Measurements from ENCODE around the gene TMEM175.

The TMEM175 gene

DNA sequence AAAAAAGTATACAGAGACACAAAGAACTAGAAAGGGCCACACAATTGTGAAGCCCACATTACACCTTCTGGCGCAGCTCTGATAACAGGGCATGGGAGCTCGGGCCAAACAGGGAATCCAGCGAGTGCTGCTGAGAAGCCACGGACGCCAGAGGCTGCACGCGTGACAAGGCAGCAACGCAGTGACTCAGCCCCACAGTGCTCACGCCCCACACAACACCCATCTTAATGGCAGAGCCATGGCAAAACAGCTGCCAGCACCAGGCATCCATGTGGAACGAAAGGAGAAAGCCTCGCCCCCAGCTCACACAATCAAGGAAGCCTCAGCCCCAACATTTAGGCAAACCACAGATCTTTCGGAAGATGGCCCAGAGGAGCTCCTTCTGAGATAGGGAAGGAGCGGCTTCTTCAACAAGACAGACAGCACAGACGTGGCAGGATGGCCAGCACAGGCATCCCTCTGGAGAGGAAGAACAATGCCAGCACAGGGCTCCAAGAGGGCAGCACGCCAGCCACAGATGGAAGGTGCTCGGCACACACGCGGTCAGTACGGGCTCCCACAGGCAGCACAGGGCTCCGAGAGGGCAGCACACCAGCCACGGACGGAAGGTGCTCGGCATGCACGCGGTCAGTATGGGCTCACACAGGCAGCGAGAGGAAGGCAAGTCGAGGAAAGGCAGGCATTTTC, 33.2 kb upstream of the TMEM175 start:
- DNase-seq (ENCODE audit: low read depth), result no peak

DNA sequence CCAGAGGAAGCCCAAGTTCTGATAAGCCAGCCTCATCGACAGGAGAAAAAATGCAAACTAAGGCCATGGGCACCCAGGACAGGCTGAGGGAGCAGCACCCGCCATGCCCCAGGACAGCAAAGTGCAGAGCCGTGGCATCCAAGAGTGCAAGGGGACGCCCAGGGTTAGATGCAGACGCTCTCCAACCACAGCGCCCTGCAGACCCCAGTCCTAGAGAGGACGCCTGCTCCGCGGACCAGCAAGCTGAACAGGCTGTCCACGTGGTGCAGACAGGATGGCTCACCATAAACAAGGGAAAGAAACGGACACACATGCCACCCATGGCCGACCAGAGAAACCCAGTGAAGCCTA, 32.7 kb upstream of the TMEM175 start:
- DNase-seq (ENCODE audit: low read depth), result no peak

DNA sequence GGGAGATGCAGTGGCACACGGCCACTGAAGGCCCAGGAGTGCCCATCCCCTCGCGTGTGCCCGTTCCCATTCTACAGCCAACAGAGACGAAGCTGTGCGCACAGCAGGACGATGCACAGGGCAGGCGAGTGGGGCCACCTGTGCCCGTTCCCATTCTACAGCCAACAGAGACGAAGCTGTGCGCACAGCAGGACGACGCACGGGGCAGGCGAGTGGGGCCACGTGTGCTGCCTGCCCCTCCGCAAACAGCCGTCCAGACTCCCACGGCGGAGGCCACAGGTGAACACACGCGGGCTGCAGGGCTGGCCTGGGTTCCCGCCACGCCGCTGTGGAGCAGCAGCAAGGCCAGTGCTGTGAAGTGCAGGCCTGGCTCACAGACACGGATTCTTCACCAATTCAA, 32.2 kb upstream of the TMEM175 start:
- DNase-seq (ENCODE audit: low read depth), result no peak

DNA sequence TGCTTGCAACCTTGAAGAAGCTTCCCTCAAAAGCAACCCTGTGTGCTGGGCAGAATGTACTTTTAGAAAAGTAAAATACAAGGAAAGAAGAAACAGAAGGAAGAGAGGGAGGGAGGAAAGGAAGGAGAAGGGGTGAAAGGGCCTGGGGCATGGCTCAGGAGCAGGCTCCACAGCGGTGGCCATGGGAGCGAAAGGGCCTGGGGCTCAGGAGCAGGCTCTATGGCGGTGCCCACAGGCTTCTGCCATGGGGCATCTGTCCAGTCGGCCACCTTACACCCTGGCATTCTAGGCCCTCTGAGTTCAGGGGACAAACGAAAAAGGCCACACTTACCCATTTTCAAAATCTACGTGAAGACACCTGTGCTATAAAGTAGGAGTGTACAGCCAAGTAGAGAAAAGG, 31.5 kb upstream of the TMEM175 start:
- no peak for DNase-seq (ENCODE audit: low read depth)

DNA sequence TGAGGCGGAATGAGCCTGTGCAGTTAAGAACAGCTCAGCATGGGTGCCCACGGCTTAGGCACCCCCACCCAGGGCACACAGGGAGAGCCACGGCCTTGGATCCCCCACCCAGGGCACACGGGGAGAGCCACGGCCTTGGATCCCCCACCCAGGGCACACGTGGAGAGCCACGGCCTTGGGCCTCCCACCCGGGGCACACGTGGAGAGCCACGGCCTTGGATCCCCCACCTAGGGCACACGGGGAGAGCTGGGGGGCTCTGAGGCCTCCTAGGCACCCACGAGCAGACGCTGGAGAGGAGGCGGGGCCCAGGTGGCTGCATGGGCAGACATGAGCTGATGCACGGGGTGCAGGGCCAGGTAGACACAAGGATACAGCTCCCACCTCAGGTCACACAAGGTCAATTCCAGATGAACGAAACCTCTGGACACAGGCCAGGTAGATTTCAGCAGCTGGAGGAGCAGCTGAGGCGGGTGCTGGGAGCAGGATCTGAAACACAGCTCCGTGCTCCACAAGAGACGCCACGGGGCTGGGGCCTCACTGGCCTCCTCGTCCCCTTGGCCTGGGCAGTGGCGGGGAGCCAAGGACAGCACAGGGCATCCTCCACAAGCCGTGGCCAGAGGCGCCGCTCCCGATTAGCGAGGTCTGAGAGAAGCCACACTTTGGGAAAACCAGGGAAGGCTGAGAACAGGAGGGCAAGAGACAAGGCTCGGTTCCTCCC, 30.9 kb upstream of the TMEM175 start:
- DNase-seq (ENCODE audit: low read depth), result no peak

DNA sequence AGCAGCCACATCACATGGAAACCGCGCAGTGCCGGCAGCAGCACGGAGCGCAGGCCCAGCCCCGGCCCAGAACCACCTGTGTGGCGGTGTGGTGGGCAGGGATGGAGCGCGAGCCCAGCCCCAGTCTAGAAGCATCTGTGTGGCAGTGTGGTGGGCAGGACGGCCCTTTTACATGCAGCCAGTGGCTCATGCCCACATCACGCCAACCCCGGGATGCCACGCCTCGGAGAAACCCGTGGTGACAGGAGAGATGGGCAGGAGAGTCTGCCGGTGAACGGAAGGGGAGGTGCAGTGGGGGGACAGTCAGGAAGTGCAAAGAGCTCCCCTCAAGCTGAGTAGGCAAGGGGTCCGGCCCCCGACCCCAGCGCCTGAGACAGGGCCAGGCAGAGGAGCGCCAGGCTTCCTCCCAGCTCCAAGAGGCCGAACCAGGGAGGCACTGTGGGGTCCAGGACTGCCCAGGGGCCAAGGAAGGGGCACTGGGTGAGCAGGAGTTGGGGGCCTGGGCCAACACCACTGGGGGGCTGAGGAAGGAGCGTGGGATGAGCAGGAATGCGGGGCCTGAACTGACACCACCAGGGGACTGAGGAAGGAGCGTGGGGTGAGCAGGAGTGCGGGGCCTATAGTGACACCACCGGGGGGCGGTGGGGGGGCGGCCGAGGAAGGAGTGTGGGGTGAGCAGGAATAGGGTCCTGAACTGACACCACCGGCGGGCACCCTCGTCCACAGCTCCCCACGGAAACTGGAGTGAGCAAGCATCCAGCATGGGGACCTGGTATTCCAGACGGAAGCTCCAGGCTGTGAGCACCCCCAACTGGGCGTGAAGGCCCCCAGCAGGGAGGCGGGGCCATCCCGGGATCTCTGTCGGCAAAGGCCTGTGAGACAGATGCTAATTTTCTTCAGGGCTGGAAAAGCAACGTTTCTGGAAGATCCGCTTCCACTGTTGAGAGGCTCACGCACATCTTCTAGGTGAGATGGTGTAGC, 28.9 kb upstream of the TMEM175 start:
- no peak for DNase-seq (ENCODE audit: low read depth)

DNA sequence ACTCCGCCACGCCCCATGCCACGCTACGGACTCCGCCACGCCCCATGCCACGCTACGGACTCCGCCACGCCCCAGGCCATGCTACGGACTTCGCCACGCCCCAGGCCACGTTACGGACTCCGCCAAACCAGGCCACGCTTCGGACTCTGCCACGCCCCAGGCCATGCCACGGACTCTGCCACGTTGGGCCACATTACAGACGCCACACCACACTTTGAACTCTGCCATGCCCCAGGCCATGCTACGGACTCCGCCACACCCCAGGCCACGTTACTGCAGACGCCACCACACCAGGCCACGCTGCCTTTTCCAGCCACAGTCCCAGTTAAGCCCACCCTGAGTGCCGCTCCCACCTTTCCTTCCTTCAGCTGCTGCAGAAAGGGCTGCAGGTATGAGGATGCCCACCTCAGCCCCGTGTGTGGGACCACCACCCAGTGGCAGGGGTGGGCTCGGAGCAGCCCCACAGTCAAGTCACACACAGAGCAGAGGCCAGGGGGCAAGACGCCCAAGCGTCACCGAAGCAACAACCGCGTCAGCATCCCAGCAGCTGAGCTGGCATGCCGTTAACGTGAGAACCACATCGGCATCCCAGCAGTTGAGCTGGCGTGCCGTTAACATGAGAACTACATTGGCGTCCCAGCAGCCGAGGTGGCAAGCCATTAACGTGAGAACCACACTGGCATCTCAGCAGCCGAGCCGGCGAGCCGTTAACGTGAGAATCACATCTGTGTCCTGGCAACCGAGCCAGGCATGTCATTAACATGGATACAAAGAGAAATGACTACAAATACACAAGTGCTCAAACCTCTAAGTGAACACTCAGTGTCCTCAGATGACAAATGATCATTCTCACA, 26.5 kb upstream of the TMEM175 start:
- no peak for DNase-seq (ENCODE audit: low read depth)

DNA sequence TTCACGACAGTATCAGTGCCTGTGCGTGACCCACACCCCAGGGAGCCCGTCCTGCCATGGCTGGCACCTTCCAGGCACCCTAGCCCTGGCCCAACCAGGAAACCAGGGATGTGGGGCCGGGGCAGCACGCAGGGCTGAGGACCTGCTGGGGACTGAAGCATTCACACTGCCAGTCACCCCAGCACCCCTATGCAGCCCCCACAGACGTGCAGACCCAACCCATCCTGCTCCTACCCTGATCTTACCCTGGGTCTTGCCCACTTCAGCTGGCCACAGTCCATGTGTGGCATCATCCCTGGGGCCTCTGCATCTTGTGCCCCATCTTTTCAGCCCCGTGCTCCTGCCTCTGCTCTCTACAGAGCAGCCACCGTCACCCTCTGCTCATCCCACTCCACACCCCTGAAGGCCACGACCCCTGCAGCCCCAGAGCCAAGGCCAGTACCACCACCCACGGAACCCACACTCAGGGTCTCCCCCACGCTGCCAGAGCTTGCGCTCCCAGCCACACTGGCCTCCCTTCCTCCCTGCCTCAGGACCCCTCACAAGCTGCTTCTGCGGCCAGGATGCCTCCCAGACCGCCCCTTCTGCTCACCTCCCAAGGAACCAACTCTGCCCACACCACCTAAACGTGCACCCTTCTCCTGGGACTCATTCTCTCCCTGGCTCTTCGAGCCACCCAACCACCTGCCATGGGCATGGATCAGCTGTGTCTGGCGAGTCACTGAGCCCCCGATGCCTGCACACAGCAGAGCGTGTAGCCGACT, 25.7 kb upstream of the TMEM175 start:
- DNase-seq (ENCODE audit: low read depth), result no peak

DNA sequence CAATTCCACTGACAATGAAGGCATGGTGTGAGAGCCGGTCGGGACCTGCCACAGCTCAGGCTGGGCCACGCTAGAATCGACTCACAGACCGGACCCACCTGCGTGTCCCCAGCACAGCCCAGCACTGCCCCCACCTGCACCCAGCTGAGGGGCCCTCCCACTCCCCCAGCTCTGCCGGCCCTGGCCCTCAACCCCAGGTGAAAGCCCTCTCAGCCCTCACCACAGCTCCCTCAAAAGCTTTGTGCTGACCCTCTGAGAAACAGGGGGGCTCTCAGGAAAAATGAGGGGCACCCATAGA, 25.2 kb upstream of the TMEM175 start:
- DNase-seq (ENCODE audit: low read depth), result no peak

DNA sequence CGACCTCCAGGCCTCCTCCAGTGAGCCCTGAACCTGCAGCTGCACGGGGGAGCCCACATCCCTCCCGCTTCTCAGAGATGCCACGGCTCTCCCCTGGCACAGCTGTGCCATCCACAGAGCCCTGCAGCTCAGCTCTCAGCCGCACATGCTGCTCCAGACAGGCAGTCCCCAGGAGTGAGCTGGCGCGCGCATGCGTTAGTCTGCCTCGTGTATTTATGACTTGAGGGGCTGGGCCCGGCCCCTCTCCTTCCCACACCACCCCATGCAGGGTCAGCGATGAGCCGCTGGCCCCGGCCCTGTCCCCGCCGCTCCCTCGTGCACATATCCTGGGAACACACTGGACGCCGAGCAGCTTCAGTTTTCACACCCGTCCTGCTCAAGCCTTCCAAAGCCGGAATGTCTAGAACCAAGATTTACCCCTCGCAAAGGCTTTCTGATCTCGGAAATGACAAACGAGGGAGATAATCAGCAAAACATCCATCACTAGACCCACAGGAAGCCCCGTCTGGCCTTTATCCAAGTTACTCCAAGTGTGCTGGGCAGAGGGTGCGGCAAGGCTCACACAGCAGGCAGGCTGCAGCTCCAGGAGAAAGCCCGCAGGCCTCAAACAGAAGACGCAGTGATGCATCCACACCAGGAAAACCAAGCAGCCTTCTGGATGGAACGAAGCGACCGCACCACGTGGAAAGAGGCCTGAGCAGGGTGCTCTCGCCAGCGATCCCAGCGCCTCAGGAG, 24.4 kb upstream of the TMEM175 start:
- no peak for DNase-seq (ENCODE audit: low read depth)

DNA sequence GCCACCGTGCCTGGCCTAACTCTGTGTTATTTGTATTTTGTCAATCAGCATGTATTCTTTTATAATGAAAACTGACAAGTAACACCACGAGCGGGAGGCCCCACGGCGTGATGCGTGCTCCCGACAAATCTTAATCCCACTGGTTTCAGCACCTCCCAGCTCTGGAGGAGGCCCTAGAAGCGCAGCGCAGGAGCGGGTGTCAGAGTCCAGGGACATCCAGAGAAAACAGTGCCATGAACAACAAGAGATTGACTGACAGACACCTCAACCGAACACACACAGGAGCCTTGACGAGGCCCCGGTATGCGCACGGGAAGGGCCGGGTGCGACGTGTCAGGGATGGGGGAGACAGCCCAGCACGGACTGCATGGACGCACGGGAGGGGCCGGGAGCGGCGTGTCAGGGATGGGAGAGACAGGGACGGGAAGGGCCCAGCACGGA, 23.1 kb upstream of the TMEM175 start:
- no peak for DNase-seq (ENCODE audit: low read depth)

DNA sequence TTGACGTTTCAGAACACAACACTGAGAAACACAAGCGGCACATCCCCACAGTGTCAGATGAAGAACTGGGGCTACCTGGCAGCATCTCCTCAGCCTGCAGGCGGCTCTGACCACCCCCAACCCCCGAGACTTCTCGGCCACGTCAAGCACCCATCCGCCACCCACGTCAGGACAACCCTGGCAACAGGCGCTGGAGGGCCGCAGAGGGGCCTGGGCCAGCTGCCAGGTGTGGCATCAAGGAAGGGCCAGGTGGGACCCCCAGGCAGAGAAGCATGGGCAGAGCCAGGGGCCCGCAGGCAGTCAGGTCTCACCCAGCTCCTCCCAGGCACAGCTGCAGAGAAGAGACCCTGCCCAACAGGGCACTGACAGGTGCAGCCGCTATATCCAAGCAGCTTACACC, 22.4 kb upstream of the TMEM175 start:
- no peak for DNase-seq (ENCODE audit: low read depth)

DNA sequence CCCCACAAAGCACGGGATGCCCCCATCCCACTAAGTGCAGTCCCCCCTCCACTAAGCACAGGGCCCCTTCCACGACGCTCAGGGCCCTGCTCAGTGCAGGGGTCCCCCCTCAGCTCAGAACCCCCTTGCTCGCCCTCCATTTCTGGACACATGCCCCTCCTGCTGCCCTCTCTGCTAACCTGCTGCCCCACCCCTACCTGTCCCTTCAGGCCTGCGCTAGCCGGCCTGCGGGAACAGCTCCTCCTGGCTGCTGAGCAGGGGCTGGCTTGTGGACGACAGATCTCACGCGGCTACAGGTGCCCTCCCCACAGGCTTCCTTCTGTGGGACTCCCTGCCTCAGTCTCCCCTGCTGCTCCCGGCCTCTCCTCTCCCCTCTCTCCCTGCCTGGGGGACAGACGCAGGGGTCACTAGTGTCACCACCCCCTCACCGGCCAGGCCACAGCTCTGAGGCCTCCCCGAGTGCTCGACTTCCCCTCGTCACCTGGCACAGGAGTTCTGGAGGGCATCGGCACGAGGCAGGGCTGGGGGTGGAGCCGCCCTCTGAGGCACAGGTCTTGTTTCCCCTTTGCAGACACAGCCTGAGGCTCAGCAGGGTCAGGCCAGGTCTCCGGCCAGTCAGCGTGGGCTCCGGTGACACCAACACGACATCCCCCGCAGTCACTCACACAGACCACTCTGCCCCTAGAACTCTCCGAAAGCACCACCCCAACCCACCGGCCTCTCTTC, 21.7 kb upstream of the TMEM175 start:
- DNase-seq (ENCODE audit: low read depth), result no peak

DNA sequence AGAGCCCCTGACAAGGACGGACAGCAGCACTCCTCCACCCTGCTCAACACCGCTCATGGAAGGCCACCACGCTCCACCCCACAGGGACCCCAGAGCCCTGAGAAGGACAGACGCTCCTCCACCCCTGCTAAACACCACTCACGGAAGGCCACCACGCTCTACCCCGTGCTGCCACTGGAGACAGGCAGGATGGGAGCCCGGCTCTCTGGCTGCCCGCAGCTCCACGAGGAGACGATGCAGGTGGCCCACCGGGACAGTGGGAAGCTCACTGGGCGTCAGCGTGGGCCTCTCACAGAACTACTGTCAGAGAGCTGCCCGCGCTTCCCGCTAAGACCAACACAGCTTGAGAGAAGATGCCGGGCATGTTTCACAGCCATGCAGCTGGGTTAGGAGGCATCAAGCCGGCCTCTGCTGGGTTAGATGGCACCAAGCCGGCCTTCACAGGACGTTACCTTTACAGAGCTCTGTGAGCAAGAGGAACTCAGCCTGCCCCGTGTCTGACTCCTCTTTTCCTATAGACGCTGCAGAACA, 21.0 kb upstream of the TMEM175 start:
- DNase-seq (ENCODE audit: low read depth), result no peak

DNA sequence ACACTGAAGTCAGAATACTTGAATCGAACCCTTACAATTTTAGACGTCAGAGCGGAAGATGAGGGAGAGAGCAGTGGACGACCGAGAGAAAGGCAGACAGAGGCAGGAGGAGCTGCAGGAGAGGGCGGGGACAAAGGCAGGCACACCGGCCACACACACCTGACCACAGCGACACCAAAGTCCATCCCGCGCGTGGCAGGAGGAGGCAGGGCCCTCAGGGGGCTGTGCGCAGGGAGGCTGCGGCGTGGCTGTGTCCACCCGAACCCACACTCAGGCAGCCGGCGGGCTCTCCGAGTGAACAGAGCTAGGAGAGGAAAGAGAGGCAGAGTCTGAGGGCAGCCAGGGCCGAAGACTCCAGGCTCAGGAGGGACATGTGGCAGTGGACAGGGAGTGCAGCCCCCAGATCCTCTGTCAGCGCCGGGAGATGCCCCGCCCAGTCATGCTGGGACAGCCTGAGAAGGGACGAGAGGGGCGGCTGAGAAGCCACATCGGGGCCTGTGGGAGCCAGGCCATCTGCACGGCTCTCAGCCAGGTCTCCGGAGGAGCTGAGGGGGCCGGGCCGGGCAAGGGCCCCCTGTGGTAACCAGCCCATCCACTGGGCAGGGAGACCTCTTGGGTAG, 20.3 kb upstream of the TMEM175 start:
- no peak for DNase-seq (ENCODE audit: low read depth)

DNA sequence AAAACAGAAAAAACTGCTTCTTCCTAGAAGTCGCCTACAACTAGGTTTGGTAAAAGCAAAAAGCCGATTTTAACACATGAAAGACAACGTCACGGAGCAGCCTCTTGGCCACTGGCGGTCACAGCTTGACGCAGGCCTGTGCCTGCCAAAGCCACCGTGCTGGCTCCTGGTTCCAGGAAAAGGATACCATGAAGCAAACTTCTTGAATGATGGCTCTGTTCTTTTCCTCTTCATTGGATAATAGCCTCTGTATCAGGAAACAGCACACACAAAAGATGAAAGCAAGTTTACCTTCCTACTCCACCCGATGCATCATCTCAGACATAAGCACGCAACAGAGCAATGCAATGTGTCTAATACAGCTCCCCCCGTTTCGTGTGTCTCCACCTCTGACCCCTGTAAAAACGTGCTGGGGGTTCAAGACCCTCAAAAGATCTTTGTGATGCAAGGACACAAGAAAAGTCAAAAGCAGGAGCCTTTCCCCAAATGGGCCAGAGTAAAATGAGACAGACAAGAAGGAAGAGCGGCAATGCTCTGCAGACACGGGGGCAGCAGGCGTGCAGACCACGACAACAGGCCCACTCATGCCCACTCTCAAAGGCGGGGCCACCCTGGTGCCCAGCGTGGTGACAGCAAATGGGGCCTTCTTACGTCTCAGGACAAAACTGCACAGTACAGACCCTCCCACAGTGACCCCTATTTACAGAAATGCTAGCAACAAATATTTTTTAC, 19.5 kb upstream of the TMEM175 start:
- no peak for DNase-seq (ENCODE audit: low read depth)

DNA sequence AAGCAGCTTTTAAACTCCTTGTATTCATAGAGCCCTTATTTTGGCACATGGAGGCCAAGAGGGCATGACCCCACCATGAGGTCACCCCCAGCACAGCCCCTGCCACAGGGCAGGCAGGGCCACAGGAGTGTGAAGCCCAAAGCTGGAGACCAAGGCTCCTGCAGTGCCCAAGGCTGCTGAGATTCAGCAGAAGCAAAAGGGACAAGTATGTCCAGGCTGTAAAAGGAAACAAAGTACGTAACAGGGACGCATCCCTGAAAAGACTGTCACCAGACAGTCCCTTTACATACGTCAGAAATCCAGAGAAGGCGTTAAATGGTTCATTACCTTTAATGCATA, 19.0 kb upstream of the TMEM175 start:
- DNase-seq (ENCODE audit: low read depth), result no peak

DNA sequence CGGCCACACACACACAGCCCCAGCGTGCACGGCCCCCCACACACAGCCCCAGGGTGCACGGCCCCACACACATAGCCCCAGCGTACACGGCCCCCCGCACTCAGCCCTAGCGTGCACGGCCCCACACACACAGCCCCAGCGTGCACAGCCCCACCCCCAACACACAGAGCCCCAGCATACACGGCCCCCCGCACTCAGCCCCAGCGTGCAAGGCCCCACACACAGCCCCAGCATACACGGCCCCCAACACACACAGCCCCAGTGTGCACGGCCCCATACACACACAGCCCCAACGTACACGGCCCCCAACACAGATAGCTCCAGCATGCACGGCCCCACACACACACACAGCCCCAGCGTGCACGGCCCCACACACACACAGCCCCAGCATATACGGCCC, 17.7 kb upstream of the TMEM175 start:
- DNase-seq (ENCODE audit: low read depth), result no peak

DNA sequence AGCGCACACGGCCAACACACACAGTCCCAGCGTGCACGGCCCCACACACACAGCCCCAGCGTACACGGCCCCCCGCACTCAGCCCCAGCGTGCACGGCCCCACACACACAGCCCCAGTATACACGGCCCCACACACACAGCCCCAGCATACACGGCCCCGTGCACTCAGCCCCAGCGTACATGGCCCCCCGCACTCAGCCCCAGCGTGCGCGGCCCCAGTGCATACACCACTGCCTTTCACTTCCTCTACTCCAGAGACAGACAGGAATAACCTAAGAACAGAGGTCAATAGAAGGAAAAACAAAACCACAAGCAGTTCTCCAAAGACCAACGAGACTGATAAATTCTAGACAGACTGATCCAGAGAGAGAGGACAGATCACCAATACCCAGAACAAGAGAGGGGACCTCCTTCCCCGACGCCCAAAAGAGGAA, 17.2 kb upstream of the TMEM175 start:
- no peak for DNase-seq (ENCODE audit: low read depth)
